Endothelial cell of umbilical vein (primary cell): Measurements from ENCODE around the gene PAFAH2. TPM values are rescaled to one million over a fixed set of nuclear protein-coding genes. Genes with fewer than 3 reads are reported as not detected.

ENCODE experiments used
- BruUV-seq: library from RNA; stranded (reverse); fragments of 400-500 nt; replicated peaks from 2 replicates; lab custom pipeline; 2021; lab: Mats Ljungman, UMichigan
- CTCF ChIA-PET: fragments of 300-600, 350-600 bp; sonication (Branson Sonifier 250); formaldehyde crosslinking; loops from one replicate; lab custom pipeline; 2021; ENCODE audit warnings: antibody characterized with exemption, inconsistent platforms; lab: Charles Lee
- POLR2A ChIA-PET: fragments of 300-600, 350-600 bp; sonication (Branson Sonifier 250); formaldehyde crosslinking; loops from one replicate; lab custom pipeline; 2021; ENCODE audit warnings: antibody characterized with exemption, inconsistent platforms; lab: Charles Lee
- DNase-seq: peaks from one replicate; pipeline ENCODE4 v3.0.0-alpha.2; 2011; ENCODE audit warnings: low read depth, low spot score
- FAIRE-seq: peaks from 2 replicates; lab custom pipeline; 2011; peaks lifted over from hg19 to GRCh38; lab: Jason Lieb, UNC
- H2AFZ ChIP-seq: 2 replicates; pipeline ENCODE4 v1.6.0; 2012; ENCODE audit warnings: low read depth, low read length, control low read depth, inconsistent platforms
- H3K27ac ChIP-seq: 2 replicates; pipeline ENCODE4 v1.5.1; 2011; ENCODE audit warnings: low read depth, mild to moderate bottlenecking, control low read depth, low read length, moderate library complexity; ENCODE audit not compliant: insufficient read depth
- H3K27me3 ChIP-seq, 2 experiments: 2 replicates each; pipeline versions ENCODE4 v1.6.0 to v1.6.1; 2011; ENCODE audit warnings: low read length in 2 of 2, mixed read lengths in 1 of 2; ENCODE audit not compliant: control insufficient read depth in 2 of 2, insufficient read depth in 2 of 2
- H3K36me3 ChIP-seq, 2 experiments: 2 replicates in 1 of 2; 3 replicates in 1 of 2; pipeline ENCODE4 v1.5.1; 2011; ENCODE audit warnings: low read length in 2 of 2, mild to moderate bottlenecking in 1 of 2, moderate library complexity in 1 of 2; ENCODE audit not compliant: control insufficient read depth in 2 of 2, insufficient read depth in 2 of 2; ENCODE audit errors: extremely low read depth in 1 of 2
- H3K4me1 ChIP-seq: 3 replicates; pipeline ENCODE4 v1.5.1; 2011; ENCODE audit warnings: mild to moderate bottlenecking, low read length; ENCODE audit not compliant: control insufficient read depth, insufficient read depth; ENCODE audit errors: extremely low read depth
- H3K4me2 ChIP-seq: 2 replicates; pipeline ENCODE4 v1.6.1; 2011; ENCODE audit warnings: low read length, control low read depth, mixed read lengths; ENCODE audit not compliant: insufficient read depth
- H3K4me3 ChIP-seq, 3 experiments: fragments of 200-600 bp in 1 of 3; sonication (generic), shearing (Covaris generic) in 1 of 3; replicated peaks in 1 of 3; 2 replicates each; pipeline ENCODE4 v1.5.1; 2011 to 2016; ENCODE audit warnings: control low read depth in 3 of 3, low read length in 3 of 3, mild to moderate bottlenecking in 2 of 3, inconsistent platforms in 1 of 3, low read depth in 1 of 3, moderate library complexity in 1 of 3; ENCODE audit not compliant: insufficient read depth in 1 of 3
- H3K79me2 ChIP-seq: 2 replicates; pipeline ENCODE4 v1.6.0; 2012; ENCODE audit warnings: low read length, inconsistent platforms; ENCODE audit not compliant: control insufficient read depth, insufficient read depth
- H3K9ac ChIP-seq: replicated peaks from 2 replicates; pipeline ENCODE3; 2011; ENCODE audit warnings: low read length, control low read depth; ENCODE audit not compliant: insufficient read depth; ENCODE audit errors: extremely low read depth
- H3K9me1 ChIP-seq: replicated peaks from 3 replicates; pipeline ENCODE4 v1.6.0; 2011; ENCODE audit warnings: mild to moderate bottlenecking, low read length; ENCODE audit not compliant: control insufficient read depth, insufficient read depth; ENCODE audit errors: extremely low read depth
- H3K9me3 ChIP-seq: replicated peaks from 2 replicates; pipeline ENCODE4 v1.5.1; 2012; ENCODE audit warnings: low read length, inconsistent platforms; ENCODE audit not compliant: control insufficient read depth, insufficient read depth
- H4K20me1 ChIP-seq: replicated peaks from 2 replicates; pipeline ENCODE3; 2011; ENCODE audit warnings: mild to moderate bottlenecking, low read length; ENCODE audit not compliant: control insufficient read depth, insufficient read depth; ENCODE audit errors: extremely low read depth
- CTCF ChIP-seq, 2 donors: IDR thresholded peaks; 1 replicate in 1 of 2; 2 replicates in 1 of 2; pipeline ENCODE4 v1.5.1; 2011; ENCODE audit warnings: low read length in 2 of 2, mild to moderate bottlenecking in 2 of 2, moderate library complexity in 2 of 2, control low read depth in 1 of 2, inconsistent platforms in 1 of 2, low read depth in 1 of 2; ENCODE audit not compliant: insufficient read depth in 1 of 2; ENCODE audit errors: extremely low read depth in 1 of 2
- EZH2 ChIP-seq: IDR thresholded peaks from 2 replicates; pipeline ENCODE4 v1.6.1; 2012; ENCODE audit warnings: borderline replicate concordance, low read depth, mild to moderate bottlenecking, moderate library complexity, low read length, inconsistent platforms; ENCODE audit not compliant: severe bottlenecking
- FOS ChIP-seq: IDR thresholded peaks from 2 replicates; pipeline ENCODE4 v1.6.1; 2011; ENCODE audit warnings: mild to moderate bottlenecking, low read length, moderate library complexity, borderline replicate concordance; ENCODE audit not compliant: insufficient read depth
- GATA2 ChIP-seq: IDR thresholded peaks from 2 replicates; pipeline ENCODE4 v1.7.0; 2011; ENCODE audit warnings: low read depth, mild to moderate bottlenecking, moderate library complexity, mixed read lengths, low read length; ENCODE audit not compliant: insufficient read length, insufficient read depth
- JUN ChIP-seq: IDR thresholded peaks from 2 replicates; pipeline ENCODE4 v1.6.1; 2011; ENCODE audit warnings: borderline replicate concordance, low read depth; ENCODE audit not compliant: insufficient read length, insufficient read depth
- MAX ChIP-seq: IDR thresholded peaks from 2 replicates; pipeline ENCODE4 v1.6.1; 2011; ENCODE audit not compliant: insufficient read depth, insufficient read length
- MYC ChIP-seq: IDR thresholded peaks from one replicate; pipeline ENCODE4 v1.6.1; 2011; ENCODE audit warnings: mild to moderate bottlenecking, low read depth, low read length
- POLR2A ChIP-seq: IDR thresholded peaks from 2 replicates; pipeline ENCODE4 v1.6.1; 2012; ENCODE audit warnings: low read depth, mild to moderate bottlenecking, control low read depth, low read length
- POLR2AphosphoS5 ChIP-seq: IDR thresholded peaks from 2 replicates; pipeline ENCODE4 v1.6.1; 2012; ENCODE audit warnings: low read depth, mild to moderate bottlenecking, control low read depth, low read length, moderate library complexity; ENCODE audit not compliant: insufficient read depth
- dilution Hi-C: fragments of 300-500 bp; cut with MboI; formaldehyde crosslinking; loops from one replicate; pipeline ENCODE4 v1.15.0; 2019; ENCODE audit warnings: low sequenced_read_pairs; ENCODE audit not compliant: extremely low pct_ligation_motif_present
- intact Hi-C: fragments of 100-400 bp; cut with micrococcal nuclease; formaldehyde crosslinking; loops from one replicate; pipeline ENCODE4 v1.10.0; 2022
- polyA plus RNA-seq, 4 experiments: library from polyadenylated mRNA; depleted of rRNA in 3 of 4; stranded (reverse) in 3 of 4; unstranded in 1 of 4; fragments of >200 nt; gene quantifications; 2 replicates each; pipeline versions ENCODE4 v1.2.1 to v1.2.3, GENCODE V29; 2011 to 2012; ENCODE audit warnings: missing spikeins in 1 of 4
- total RNA-seq: library from RNA; stranded (reverse); gene quantifications from 2 replicates; pipeline ENCODE4 v1.2.3, GENCODE V29; 2021

Gene PAFAH2
- total and polyA plus RNA-seq, 2 donors (not counting 3 experiments of a cell fraction or from before 2014, with no cell fraction given): 6.0 to 6.9 TPM

- Histone ChIP-seq H3K27me3 (no peaks in the 10 kb centered on the region), H3K4me2 (no peak overlapping the region), H3K9ac (no peak overlapping the region), H3K27ac (no peak overlapping the region), H3K4me3 (no peak overlapping the region), H3K79me2 (no peaks in the 10 kb centered on the region), H3K36me3 (no peaks in the 10 kb centered on the region), H3K4me1 (peaks cover 4% of the 10 kb centered on the region), H3K9me3 (no peaks in the 10 kb centered on the region), H4K20me1 (no peaks in the 10 kb centered on the region), H3K9me1 (no peaks in the 10 kb centered on the region), H2AFZ (no peak overlapping the region)
- intact Hi-C loops (no loop called here), dilution Hi-C loops (no loop called here)
- DNase-seq (no peak), FAIRE-seq (no peak)
- ChIA-PET POLR2A (no interaction called here), CTCF (interaction anchor here (1.9 kb wide), 1 partner anchor 20 kb away, joined by 8 read pairs; no protein-coding TSS in a partner anchor)
- no TSS peak for BruUV-seq
- TF ChIP-seq CTCF (IDR thresholded peaks at IDR 0.05; ENCODE audit: extremely low read depth in 1 of 2, insufficient read depth in 1 of 2, low read depth in 1 of 2, low read length in 2 of 2): no peak
- no peak for TF ChIP-seq MYC
Measured at GRCh38 chr1:25916460-25916859, 81.4 kb downstream of the PAFAH2 start.

GRCh38 chr1:25914074-25914995 lies 83.5 kb downstream of the PAFAH2 start:
- H3K4me2 ChIP-seq: no peak overlapping the region
- dilution Hi-C loops (no loop called here), intact Hi-C loops (no loop called here)
- no peak for FAIRE-seq
- no peak overlapping the region for H3K9ac ChIP-seq
- no peak overlapping the region for H3K27ac ChIP-seq
- H3K36me3 ChIP-seq: no peaks in the 10 kb centered on the region
- BruUV-seq: no TSS peak
- no peak overlapping the region for H2AFZ ChIP-seq
- peaks cover 4% of the 10 kb centered on the region for H3K4me1 ChIP-seq
- H3K4me3 ChIP-seq: no peak overlapping the region
- H3K27me3 ChIP-seq: no peaks in the 10 kb centered on the region
- H3K9me1 ChIP-seq: no peaks in the 10 kb centered on the region
- ChIA-PET POLR2A (interaction anchor here (0.5 kb wide), 1 partner anchor 15 kb away, joined by 3 read pairs; no protein-coding TSS in a partner anchor), CTCF (interaction anchor here (0.5 to 1.2 kb wide), 2 partner anchors 89 to 474 kb away, joined by 3 to 4 read pairs; no protein-coding TSS in a partner anchor)
- H4K20me1 ChIP-seq: no peaks in the 10 kb centered on the region
- no peaks in the 10 kb centered on the region for H3K79me2 ChIP-seq
- TF ChIP-seq POLR2A (no peak), MYC (no peak), CTCF (IDR thresholded peaks at IDR 0.05; ENCODE audit: extremely low read depth in 1 of 2, insufficient read depth in 1 of 2, low read depth in 1 of 2, low read length in 2 of 2) (no peak), GATA2 (no peak), JUN (no peak), EZH2 (no peak), FOS (no peak), POLR2AphosphoS5 (no peak), MAX (no peak)
- DNase-seq: no peak
- H3K9me3 ChIP-seq: no peaks in the 10 kb centered on the region
